ENCODE measurements around the gene TACR3.
"Not testable (repeated sequence)": the region's sequence is repeated elsewhere in the genome, so short reads cannot be mapped to it uniquely, and the experiment has no call there.

The TACR3 gene, protein sequence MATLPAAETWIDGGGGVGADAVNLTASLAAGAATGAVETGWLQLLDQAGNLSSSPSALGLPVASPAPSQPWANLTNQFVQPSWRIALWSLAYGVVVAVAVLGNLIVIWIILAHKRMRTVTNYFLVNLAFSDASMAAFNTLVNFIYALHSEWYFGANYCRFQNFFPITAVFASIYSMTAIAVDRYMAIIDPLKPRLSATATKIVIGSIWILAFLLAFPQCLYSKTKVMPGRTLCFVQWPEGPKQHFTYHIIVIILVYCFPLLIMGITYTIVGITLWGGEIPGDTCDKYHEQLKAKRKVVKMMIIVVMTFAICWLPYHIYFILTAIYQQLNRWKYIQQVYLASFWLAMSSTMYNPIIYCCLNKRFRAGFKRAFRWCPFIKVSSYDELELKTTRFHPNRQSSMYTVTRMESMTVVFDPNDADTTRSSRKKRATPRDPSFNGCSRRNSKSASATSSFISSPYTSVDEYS

GRCh38 chr4:103719830-103720207, at the start of gene TACR3:
Gene TACR3, minus strand, starts transcription at chr4:103719985. Its CDS starts 310 bp downstream, at chr4:103719675.
- DNase-seq (ENCODE audit: low read depth in 2 of 2), result no peak

DNA sequence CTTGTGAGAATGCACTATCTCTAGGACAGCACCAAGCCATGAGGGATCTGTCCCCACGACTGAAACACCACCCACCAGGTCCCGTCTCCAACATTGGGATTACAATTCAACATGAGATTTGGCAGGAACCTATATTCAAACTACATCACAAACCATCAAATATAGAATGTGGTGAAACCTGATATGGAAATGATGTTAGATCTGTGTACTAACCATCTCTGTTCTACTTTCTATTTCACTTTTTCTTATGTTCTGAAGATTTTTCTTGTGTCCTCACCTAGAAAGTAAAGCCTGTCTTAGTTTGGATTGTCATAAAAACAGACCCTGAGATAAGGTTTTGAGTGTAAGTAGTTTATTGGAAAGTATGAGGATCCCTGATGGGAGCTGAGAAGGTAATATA, 37.8 kb upstream of the TACR3 start:
- DNase-seq (ENCODE audit: low read depth in 2 of 2), result no peak

- DNase-seq (ENCODE audit: low read depth in 2 of 2), result no peak
These were observed 37.0 kb upstream of the TACR3 start for GRCh38 chr4:103756741-103757140.

DNA sequence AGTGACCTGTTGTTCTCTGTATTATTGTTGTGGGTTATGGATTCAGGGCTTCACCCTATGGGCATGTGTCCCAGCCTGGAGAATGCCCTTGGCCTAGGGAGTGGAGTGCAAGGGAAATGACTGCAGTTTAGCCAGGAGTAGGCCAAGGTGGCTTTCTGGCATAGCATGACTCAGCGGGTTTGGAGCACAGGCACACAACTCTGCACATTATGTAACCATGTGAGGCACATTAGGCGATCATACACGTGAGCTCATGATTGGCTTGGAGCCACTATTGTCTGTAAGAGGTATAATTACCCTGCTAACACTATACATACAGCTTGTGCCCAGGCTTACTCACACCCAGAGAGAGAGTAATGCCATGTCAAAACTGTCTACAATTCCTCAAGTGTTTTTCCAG, 35.1 kb upstream of the TACR3 start:
- DNase-seq (ENCODE audit: low read depth in 2 of 2), result no peak

DNA sequence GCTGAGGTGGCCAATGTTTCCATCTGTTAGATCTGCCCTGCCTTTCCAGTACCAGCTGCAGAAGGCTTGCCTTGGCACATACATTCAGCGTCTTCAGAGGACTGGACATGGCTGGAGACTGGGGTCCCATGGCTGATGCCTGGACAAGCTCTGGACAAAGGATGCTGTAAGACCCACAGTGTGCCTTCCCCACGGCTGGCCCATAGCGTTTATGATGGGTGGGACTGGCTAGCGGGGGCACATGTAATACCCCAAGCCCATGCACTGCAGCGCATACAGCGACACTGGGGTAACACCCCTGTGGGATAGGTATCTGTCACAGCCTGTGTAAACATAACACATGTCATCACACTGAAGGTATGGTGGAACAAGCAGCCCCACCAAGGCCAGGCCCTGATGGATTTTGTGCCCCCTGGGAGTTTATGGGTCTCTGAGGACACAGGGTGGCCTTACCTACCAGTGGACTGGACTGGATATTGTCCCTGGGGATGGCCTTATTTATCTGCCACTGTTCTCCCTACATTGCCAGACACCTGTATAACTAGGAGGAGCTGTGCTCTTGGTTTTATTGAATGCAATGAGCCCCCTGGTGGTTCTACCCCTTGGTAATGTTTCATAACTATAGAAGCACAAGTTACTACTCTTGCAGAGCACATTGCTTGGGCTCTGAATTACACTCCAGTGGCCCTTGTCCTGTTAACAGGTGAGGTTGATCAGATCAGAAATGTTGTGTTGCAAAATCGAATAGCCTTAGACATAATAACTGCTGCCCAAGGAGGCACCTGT, 34.3 kb upstream of the TACR3 start:
- no peak for DNase-seq (ENCODE audit: low read depth in 2 of 2)

DNA sequence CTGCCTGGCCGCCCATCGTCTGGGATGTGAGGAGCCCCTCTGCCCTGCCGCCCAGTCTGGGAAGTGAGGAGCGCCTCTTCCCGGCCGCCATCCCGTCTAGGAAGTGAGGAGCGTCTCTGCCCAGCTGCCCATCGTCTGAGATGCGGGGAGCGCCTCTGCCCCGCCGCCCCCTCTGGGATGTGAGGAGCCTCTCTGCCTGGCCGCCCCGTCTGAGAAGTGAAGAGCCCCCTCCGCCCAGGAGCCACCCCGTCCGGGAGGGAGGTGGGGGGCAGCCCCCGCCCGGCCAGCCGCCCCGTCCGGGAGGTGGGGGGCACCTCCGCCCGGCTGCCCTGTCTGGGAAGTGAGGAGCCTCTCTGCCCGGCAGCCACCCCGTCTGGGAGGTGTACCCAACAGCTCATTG, 3.4 kb upstream of the TACR3 start:
- not testable (repeated sequence) for DNase-seq (ENCODE audit: low read depth in 2 of 2)

DNA sequence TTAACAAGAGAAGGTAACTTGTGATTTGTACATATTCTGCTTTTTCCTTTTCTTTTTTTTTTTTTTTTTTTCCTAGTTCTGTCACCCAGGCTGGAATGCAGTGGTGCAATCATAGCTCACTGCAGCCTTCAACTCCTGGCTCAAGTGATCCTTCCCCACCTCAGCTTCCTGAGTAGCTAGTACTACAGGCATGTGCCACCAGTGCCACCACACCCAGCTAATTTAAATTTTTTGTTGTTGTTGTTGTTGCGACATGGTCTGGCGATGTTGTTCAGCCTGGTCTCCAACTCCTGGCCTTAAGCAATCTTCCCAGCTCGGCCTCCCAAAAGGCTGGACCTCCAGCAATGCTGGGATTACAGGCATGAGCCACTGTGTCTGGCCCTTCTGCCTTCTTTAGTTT, 1.5 kb upstream of the TACR3 start:
- no peak for DNase-seq (ENCODE audit: low read depth in 2 of 2)

DNA sequence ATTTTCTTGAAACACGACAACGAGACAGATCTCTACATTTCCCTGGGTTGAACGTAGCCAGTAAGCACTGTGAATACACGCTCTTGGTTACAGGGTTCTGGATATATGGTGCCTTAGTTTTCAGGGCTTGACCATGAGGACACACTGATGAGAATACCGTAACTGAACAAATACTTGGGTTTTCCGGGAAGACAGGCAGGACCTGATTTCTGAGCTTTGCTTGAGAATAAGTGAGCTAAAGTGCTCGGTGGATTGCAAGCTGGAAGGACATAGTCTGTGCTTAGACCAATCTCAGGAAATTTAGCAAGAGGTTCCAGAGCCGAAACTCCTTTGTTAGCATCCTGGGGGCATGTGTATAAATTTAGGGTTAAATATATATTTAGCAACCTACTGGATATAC, 876 bp upstream of the TACR3 start:
- no peak for DNase-seq (ENCODE audit: low read depth in 2 of 2)

- no peak for DNase-seq (ENCODE audit: low read depth in 2 of 2)
These were observed 518 bp downstream of the TACR3 start for GRCh38 chr4:103719105-103719829.

DNA sequence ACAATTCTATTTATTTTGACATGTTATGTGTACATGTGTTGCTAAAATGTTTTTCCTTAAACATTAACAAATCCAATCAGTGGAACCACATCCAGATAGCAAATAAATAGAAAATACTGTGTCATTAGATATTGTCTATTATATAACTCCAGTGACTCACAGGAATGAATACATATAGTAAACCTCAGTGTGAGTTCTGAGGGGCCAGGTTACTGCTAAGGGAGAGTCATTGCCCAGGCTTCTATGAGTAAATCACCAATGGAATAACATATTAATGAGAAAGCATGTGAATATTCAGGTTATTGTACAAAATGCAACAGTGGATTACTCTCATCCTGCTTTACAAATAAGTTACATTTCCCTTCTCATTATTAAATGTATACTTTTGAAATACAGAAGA, 27.2 kb downstream of the TACR3 start:
- DNase-seq (ENCODE audit: low read depth in 2 of 2), result no peak

DNA sequence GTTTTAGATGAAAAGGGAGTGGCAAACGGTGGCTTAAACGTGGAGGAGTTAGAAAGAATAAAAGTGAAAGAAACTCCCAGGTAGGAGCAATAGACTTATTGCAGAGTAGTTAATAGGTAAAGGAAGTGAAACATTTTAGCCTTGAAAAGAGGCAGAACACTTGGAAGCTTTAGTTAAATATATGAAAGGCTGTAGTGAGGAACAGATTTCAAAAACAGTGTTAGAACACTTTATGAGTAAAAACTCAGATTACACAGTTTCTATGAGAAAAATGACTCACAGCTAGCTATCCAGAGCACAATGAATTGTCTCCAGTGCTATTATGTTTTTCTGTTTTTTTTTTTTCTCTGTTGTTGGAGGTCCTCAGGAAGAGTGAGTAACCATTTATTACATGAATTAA, 45.8 kb downstream of the TACR3 start:
- no peak for DNase-seq (ENCODE audit: low read depth in 2 of 2)

DNA sequence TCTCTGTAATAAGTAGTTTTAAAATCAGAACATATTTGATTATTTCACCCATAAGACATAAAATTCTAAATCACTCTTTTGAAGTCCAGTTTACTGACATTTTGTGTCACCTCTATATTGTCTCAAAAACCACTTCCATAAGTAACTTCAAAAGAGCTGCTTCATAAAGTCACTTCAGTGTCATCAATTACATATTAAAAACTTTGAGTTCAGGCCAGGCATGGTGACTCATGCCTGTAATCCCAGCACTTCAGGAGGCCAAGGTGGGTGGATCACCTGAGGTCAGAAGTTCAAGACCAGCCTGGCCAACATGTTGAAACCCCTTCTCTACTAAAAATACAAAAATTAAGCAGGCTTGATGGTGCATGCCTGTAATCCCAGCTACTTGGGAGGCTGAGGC, 53.0 kb downstream of the TACR3 start:
- DNase-seq (ENCODE audit: low read depth in 2 of 2), result not testable (repeated sequence)

DNA sequence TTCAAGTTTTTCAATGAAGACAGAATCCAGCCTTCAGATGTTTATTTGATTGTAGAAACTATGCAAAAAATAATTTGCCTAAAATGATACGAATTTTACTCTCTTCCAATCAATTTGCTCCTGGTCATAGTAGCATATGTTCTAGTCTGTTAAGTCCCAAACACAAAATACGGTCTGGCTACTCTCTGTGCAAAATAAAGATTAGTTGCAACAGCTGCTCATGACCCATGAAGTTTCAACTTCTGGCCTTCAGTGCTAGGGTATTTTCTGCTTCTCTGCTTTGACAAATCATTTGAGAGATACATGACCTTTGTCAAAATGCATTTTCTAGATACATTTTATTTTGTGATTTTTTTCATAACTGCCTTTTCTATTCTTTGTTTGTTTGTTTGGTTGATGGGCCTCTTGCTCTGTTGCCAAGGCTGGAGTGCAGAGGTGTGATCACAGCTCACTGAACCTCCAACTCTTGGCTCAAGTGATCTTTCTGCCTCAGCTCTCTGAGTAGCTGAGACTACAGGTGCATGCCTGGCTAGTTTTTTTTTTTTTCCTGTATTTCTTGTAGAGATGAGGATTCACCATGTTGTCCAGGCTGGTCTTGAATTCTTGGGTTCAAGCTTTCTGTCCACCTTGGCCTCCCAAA, 55.2 kb downstream of the TACR3 start:
- DNase-seq (ENCODE audit: low read depth in 2 of 2), result no peak

GRCh38 chr4:103648541-103648940, 71.2 kb downstream of the TACR3 start:
- DNase-seq (ENCODE audit: low read depth in 2 of 2), result no peak

GRCh38 chr4:103645991-103646390, 73.8 kb downstream of the TACR3 start:
- no peak for DNase-seq (ENCODE audit: low read depth in 2 of 2)

DNA sequence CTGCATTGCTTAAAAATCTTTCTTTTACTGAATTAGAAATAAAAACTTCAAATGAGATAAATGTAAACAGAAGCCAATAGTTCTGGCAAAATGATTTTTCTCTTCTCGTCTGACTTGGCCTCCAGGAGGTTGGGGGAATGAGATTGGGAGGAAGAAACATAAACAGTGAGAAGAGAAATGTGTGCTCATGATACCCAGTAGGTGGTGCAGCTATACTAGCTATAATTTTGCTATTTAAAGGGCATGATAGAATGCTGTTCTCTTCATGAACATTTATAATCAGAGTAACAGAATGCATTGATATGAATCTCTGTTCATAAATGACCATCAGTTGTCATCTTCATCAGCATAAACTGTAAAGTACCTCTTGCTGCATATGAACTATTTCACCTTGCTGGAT, 85.5 kb downstream of the TACR3 start:
- DNase-seq (ENCODE audit: low read depth in 2 of 2), result no peak

DNA sequence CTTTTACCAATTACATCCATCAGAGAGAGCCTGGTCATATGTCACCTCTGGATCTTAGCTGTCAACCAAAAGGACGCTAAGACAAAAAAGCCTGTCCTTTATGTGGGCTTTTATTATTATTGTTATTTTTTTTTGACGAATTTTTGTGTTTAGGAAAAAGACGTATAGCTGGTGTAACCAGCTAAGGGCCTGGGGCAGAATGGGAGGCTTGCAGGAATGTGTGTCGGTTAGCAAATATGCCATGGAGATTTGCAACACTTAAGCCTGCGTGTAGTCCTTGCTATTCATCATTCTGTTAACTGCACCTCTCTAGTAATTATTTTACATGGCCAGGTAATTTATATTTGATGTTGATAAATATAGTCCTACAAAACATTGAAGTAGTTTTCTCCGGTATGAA, 93.5 kb downstream of the TACR3 start:
- no peak for DNase-seq (ENCODE audit: low read depth in 2 of 2)

DNA sequence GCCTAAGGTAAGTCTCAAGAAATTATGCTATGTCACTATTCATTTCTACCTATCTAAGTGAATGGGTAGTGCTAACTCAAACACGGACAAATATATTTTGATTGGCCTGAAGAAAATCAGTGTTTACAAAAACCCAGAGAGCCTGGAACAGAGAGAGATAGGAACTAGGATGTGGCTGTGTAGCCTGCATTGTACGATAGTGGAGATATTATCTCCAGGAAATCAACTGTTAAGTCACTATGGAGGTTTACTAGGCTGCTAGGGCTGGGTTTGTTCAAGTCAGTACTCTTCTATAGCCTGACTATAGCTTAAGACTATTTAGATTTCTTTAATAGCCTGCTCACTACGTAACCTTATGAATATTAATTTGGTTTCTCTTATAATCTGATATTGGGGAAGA, 127.9 kb downstream of the TACR3 start:
- no peak for DNase-seq (ENCODE audit: low read depth in 2 of 2)

DNA sequence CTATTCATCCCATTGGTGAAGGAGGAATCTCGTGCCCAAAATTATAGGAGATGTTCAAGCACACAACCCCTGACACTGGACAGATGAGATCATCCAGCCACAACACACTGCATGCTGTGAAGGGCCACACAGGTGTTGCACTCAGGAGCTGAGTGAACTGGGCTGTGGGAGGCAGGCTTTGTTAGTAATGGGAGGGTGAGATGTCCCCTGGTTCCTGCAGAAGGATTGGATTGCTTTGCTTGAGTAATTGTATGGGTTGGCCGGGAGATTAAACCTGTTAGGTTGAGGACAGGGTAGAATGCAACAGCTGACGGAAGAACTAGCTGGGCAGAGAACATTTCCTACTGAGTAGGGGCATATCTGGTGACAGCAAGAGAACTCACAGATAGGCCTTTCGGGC, 152.2 kb downstream of the TACR3 start:
- no peak for DNase-seq (ENCODE audit: low read depth in 2 of 2)

DNA sequence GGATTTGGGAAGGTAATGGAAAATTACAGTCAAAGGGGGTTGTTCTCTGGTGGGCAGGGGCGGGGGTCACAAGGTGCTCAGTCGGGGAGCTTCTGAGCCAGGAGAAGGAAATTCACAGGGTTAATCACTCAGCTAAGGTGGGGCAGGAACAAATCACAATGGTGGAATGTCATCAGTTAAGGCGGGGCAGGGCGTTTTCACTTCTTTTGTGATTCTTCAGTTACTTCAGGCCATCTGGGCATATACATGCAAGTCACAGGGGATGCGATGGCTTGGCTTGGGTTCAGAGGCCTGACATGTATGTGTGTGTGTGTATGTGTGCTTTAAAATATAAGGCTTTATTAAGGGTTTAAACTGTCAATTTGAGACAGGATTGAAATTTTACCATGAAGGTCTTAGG, 160.6 kb downstream of the TACR3 start:
- DNase-seq (ENCODE audit: low read depth in 2 of 2), result not testable (repeated sequence)
